Activated naive CD8-positive, alpha-beta T cell treated with anti-CD3 and anti-CD28 coated beads, Interleukin-2, amount 10 ng/mL, durations not matched to agents 7 days and 5 days (primary cell): ENCODE results near the gene PTAR1. TPM values are rescaled to one million over a fixed set of nuclear protein-coding genes. Genes with fewer than 3 reads are reported as not detected.
"Not testable (repeated sequence)": the region's sequence is repeated elsewhere in the genome, so short reads cannot be mapped to it uniquely, and the experiment has no call there.

Experiments
- ATAC-seq: fragments of 150-1000 bp; cut with Tn5 transposase; one replicate; pipeline ENCODE4 v1.10.0; 2021; ENCODE audit warnings: low read depth, moderate library complexity
- POLR2A ChIA-PET: fragments of 350-600 bp; sonication (Branson Sonifier 250); formaldehyde crosslinking; loops from one replicate; lab custom pipeline; 2021; ENCODE audit warnings: antibody characterized with exemption; lab: Charles Lee
- DNase-seq: peaks from one replicate; pipeline ENCODE4 v3.0.0; 2021
- H3K27ac Mint-ChIP-seq: one replicate; pipeline ENCODE4 v1.8.0; 2022; ENCODE audit warnings: mild to moderate bottlenecking, mixed read lengths
- H3K27me3 Mint-ChIP-seq: one replicate; pipeline ENCODE4 v1.8.0; 2022; ENCODE audit warnings: mild to moderate bottlenecking, moderate library complexity, mixed read lengths
- H3K36me3 Mint-ChIP-seq: one replicate; pipeline ENCODE4 v1.8.0; 2021; ENCODE audit warnings: mild to moderate bottlenecking, mixed read lengths
- H3K4me1 Mint-ChIP-seq: one replicate; pipeline ENCODE4 v1.8.0; 2021; ENCODE audit warnings: mixed read lengths
- H3K4me3 Mint-ChIP-seq: one replicate; pipeline ENCODE4 v1.8.0; 2022; ENCODE audit warnings: mild to moderate bottlenecking, moderate library complexity, mixed read lengths
- H3K9me3 Mint-ChIP-seq: one replicate; pipeline ENCODE4 v1.8.0; 2021; ENCODE audit warnings: mixed read lengths
- total RNA-seq, 2 experiments: library from RNA; stranded (reverse); gene quantifications; one replicate each; pipeline ENCODE4 v1.2.3, GENCODE V29; 2021

Gene PTAR1
- 10 to 100 TPM; 68.4 to 69.6 TPM for total RNA-seq

- DNase-seq: peak; percentile 97
- POLR2A ChIA-PET: interaction anchor here (0.6 to 1.4 kb wide), 8 partner anchors 13 to 659 kb away, joined by 3 to 11 read pairs (median 4); no protein-coding TSS in a partner anchor
- Mint-ChIP-seq H3K36me3 (peaks cover 8% of the 10 kb centered on the region), H3K4me3 (peak within 1 kb of the TSS; percentile 96), H3K27ac (peak within 1 kb of the TSS; percentile 98), H3K9me3 (no peaks in the 10 kb centered on the region), H3K27me3 (no peaks in the 10 kb centered on the region), H3K4me1 (peaks cover 18% of the 10 kb centered on the region)
- peak; percentile 80 for ATAC-seq
Observed at GRCh38 chr9:69759421-69760277, at the start of gene PTAR1. TSS of gene PTAR1 (minus strand) at chr9:69760011. CDS start at chr9:69759938, 73 bp downstream.

GRCh38 chr9:69809304-69809863, 49.6 kb upstream of the PTAR1 start:
- Mint-ChIP-seq H3K4me1 (peaks cover 23% of the 10 kb centered on the region), H3K36me3 (peaks cover 6% of the 10 kb centered on the region), H3K27ac (peak overlapping the region; percentile 51), H3K4me3 (no peak overlapping the region), H3K9me3 (no peaks in the 10 kb centered on the region), H3K27me3 (no peaks in the 10 kb centered on the region)
- DNase-seq: no peak
- ATAC-seq: peak; percentile 71
- POLR2A ChIA-PET: interaction anchor here (1.0 to 1.2 kb wide), 2 partner anchors 49 to 68 kb away, joined by 3 read pairs; partner anchors contain the start of gene PTAR1

GRCh38 chr9:69806627-69807026, 46.8 kb upstream of the PTAR1 start:
- POLR2A ChIA-PET: no interaction called here
- Mint-ChIP-seq H3K4me3 (no peak overlapping the region), H3K36me3 (peaks cover 1% of the 10 kb centered on the region), H3K27ac (no peak overlapping the region), H3K27me3 (peaks cover 3% of the 10 kb centered on the region), H3K9me3 (no peaks in the 10 kb centered on the region), H3K4me1 (peaks cover 22% of the 10 kb centered on the region)
- ATAC-seq (no peak), DNase-seq (no peak)

GRCh38 chr9:69805962-69806515, 46.2 kb upstream of the PTAR1 start:
- Mint-ChIP-seq H3K36me3 (peaks cover 1% of the 10 kb centered on the region), H3K27me3 (peaks cover 3% of the 10 kb centered on the region), H3K4me3 (no peak overlapping the region), H3K9me3 (no peaks in the 10 kb centered on the region), H3K4me1 (peaks cover 20% of the 10 kb centered on the region), H3K27ac (no peak overlapping the region)
- ATAC-seq (no peak), DNase-seq (no peak)
- POLR2A ChIA-PET: interaction anchor here (0.6 kb wide), 1 partner anchor 170 kb away, joined by 5 read pairs; no protein-coding TSS in a partner anchor

GRCh38 chr9:69801989-69802388, 42.2 kb upstream of the PTAR1 start:
- Mint-ChIP-seq H3K27ac (no peak overlapping the region), H3K4me1 (peaks cover 12% of the 10 kb centered on the region), H3K9me3 (no peaks in the 10 kb centered on the region), H3K4me3 (no peak overlapping the region), H3K36me3 (no peaks in the 10 kb centered on the region), H3K27me3 (peaks cover 12% of the 10 kb centered on the region)
- POLR2A ChIA-PET: no interaction called here
- DNase-seq (no peak), ATAC-seq (no peak)

GRCh38 chr9:69800027-69800426, 40.2 kb upstream of the PTAR1 start:
- H3K4me1 Mint-ChIP-seq, H3K9me3 Mint-ChIP-seq, H3K4me3 Mint-ChIP-seq, POLR2A ChIA-PET, ATAC-seq, DNase-seq, H3K27ac Mint-ChIP-seq, H3K36me3 Mint-ChIP-seq: not testable (repeated sequence)
- H3K27me3 Mint-ChIP-seq: peaks cover 16% of the 10 kb centered on the region

GRCh38 chr9:69799521-69799920, 39.7 kb upstream of the PTAR1 start:
- DNase-seq, H3K4me3 Mint-ChIP-seq, POLR2A ChIA-PET, H3K36me3 Mint-ChIP-seq, H3K4me1 Mint-ChIP-seq, H3K27ac Mint-ChIP-seq, H3K9me3 Mint-ChIP-seq, ATAC-seq: not testable (repeated sequence)
- peaks cover 18% of the 10 kb centered on the region for H3K27me3 Mint-ChIP-seq

- Mint-ChIP-seq H3K4me1 (peaks cover 6% of the 10 kb centered on the region), H3K36me3 (no peaks in the 10 kb centered on the region), H3K4me3 (no peak overlapping the region), H3K27ac (no peak overlapping the region), H3K27me3 (peaks cover 21% of the 10 kb centered on the region), H3K9me3 (no peaks in the 10 kb centered on the region)
- ATAC-seq: no peak
- POLR2A ChIA-PET: interaction anchor here (0.6 kb wide), 1 partner anchor 40 kb away, joined by 3 read pairs; no protein-coding TSS in a partner anchor
- no peak for DNase-seq
Observed at GRCh38 chr9:69798744-69799143, 38.9 kb upstream of the PTAR1 start.

GRCh38 chr9:69797675-69798074, 37.9 kb upstream of the PTAR1 start:
- POLR2A ChIA-PET: no interaction called here
- Mint-ChIP-seq H3K27me3 (peaks cover 23% of the 10 kb centered on the region), H3K27ac (no peak overlapping the region), H3K4me1 (peaks cover 5% of the 10 kb centered on the region), H3K4me3 (no peak overlapping the region), H3K9me3 (no peaks in the 10 kb centered on the region), H3K36me3 (no peaks in the 10 kb centered on the region)
- ATAC-seq (no peak), DNase-seq (no peak)

- Mint-ChIP-seq H3K4me1 (no peaks in the 10 kb centered on the region), H3K27me3 (peaks cover 34% of the 10 kb centered on the region), H3K4me3 (no peak overlapping the region), H3K36me3 (no peaks in the 10 kb centered on the region), H3K9me3 (no peaks in the 10 kb centered on the region), H3K27ac (no peak overlapping the region)
- POLR2A ChIA-PET: no interaction called here
- ATAC-seq (no peak), DNase-seq (no peak)
Observed at GRCh38 chr9:69794356-69794755, 34.5 kb upstream of the PTAR1 start.

GRCh38 chr9:69785757-69786156, 25.9 kb upstream of the PTAR1 start:
- Mint-ChIP-seq H3K9me3 (peaks cover 3% of the 10 kb centered on the region), H3K4me3 (no peak overlapping the region)

GRCh38 chr9:69773258-69773657, 13.4 kb upstream of the PTAR1 start:
- Mint-ChIP-seq H3K9me3 (peaks cover 2% of the 10 kb centered on the region), H3K27ac (no peak overlapping the region), H3K4me1 (peaks cover 2% of the 10 kb centered on the region), H3K4me3 (no peak overlapping the region), H3K27me3 (peaks cover 5% of the 10 kb centered on the region), H3K36me3 (no peaks in the 10 kb centered on the region)
- ATAC-seq (no peak), DNase-seq (no peak)
- POLR2A ChIA-PET: no interaction called here

More at GRCh38 chr9:69785757-69786156, 25.9 kb upstream of the PTAR1 start:
- H3K4me1 Mint-ChIP-seq: no peaks in the 10 kb centered on the region
- peaks cover 28% of the 10 kb centered on the region for H3K27me3 Mint-ChIP-seq
- POLR2A ChIA-PET: no interaction called here
- H3K27ac Mint-ChIP-seq: no peak overlapping the region
- ATAC-seq (no peak), DNase-seq (no peak)
- H3K36me3 Mint-ChIP-seq: peaks cover 2% of the 10 kb centered on the region

GRCh38 chr9:69771775-69772418, 12.1 kb upstream of the PTAR1 start:
- no peak for ATAC-seq
- H3K9me3 Mint-ChIP-seq: no peaks in the 10 kb centered on the region
- H3K36me3 Mint-ChIP-seq: no peaks in the 10 kb centered on the region
- POLR2A ChIA-PET: no interaction called here
- H3K4me1 Mint-ChIP-seq: peaks cover 2% of the 10 kb centered on the region
- H3K27ac Mint-ChIP-seq: no peak overlapping the region
- peaks cover 4% of the 10 kb centered on the region for H3K27me3 Mint-ChIP-seq
- no peak overlapping the region for H3K4me3 Mint-ChIP-seq
- no peak for DNase-seq
